ENCODE data around the gene GSTK1.
"Not testable (repeated sequence)": the region's sequence is repeated elsewhere in the genome, so short reads cannot be mapped to it uniquely, and the experiment has no call there.

The GSTK1 gene

GRCh38 chr7:143271240-143271639, 8.0 kb downstream of the GSTK1 start:
- DNase-seq (ENCODE audit: low read depth): no peak

GRCh38 chr7:143272871-143273270, 9.6 kb downstream of the GSTK1 start:
- DNase-seq (ENCODE audit: low read depth): no peak

- no peak for DNase-seq (ENCODE audit: low read depth)
Observed at GRCh38 chr7:143279186-143280098, 16.2 kb downstream of the GSTK1 start.

- DNase-seq (ENCODE audit: low read depth): no peak
Observed at GRCh38 chr7:143280160-143280559, 16.9 kb downstream of the GSTK1 start.

- no peak for DNase-seq (ENCODE audit: low read depth)
Observed at GRCh38 chr7:143280566-143280965, 17.3 kb downstream of the GSTK1 start.

GRCh38 chr7:143281529-143281928, 18.3 kb downstream of the GSTK1 start:
- no peak for DNase-seq (ENCODE audit: low read depth)

GRCh38 chr7:143282124-143282523, 18.9 kb downstream of the GSTK1 start:
- no peak for DNase-seq (ENCODE audit: low read depth)

- DNase-seq (ENCODE audit: low read depth): no peak
Observed at GRCh38 chr7:143283381-143283780, 20.1 kb downstream of the GSTK1 start.

GRCh38 chr7:143284591-143285469, 21.6 kb downstream of the GSTK1 start, which contains the start of gene TMEM139:
Gene TMEM139 (plus strand): TSS chr7:143284958. CDS start chr7:143285958, 1,000 bp downstream.
- no peak for DNase-seq (ENCODE audit: low read depth)

- no peak for DNase-seq (ENCODE audit: low read depth)
Observed at GRCh38 chr7:143285470-143285778, 22.2 kb downstream of the GSTK1 start.

- no peak for DNase-seq (ENCODE audit: low read depth)
Observed at GRCh38 chr7:143285806-143286521, 22.7 kb downstream of the GSTK1 start.

GRCh38 chr7:143286522-143286890, 23.3 kb downstream of the GSTK1 start:
- no peak for DNase-seq (ENCODE audit: low read depth)

GRCh38 chr7:143287339-143287934, 24.2 kb downstream of the GSTK1 start:
- DNase-seq (ENCODE audit: low read depth): no peak

GRCh38 chr7:143287935-143288826, 24.9 kb downstream of the GSTK1 start, which contains the start of gene CASP2:
Gene CASP2 (plus strand): TSS chr7:143288351. CDS start chr7:143288456, 105 bp downstream.
- DNase-seq (ENCODE audit: low read depth): peak; percentile 99

GRCh38 chr7:143288836-143289235, 25.6 kb downstream of the GSTK1 start:
- no peak for DNase-seq (ENCODE audit: low read depth)

- no peak for DNase-seq (ENCODE audit: low read depth)
Observed at GRCh38 chr7:143289421-143289820, 26.2 kb downstream of the GSTK1 start.

- DNase-seq (ENCODE audit: low read depth): not testable (repeated sequence)
Observed at GRCh38 chr7:143289888-143290287, 26.6 kb downstream of the GSTK1 start.

GRCh38 chr7:143290293-143290692, 27.1 kb downstream of the GSTK1 start:
- DNase-seq (ENCODE audit: low read depth): no peak

- DNase-seq (ENCODE audit: low read depth): no peak
Observed at GRCh38 chr7:143292876-143293275, 29.6 kb downstream of the GSTK1 start.

- DNase-seq (ENCODE audit: low read depth): no peak
Observed at GRCh38 chr7:143295870-143296269, 32.6 kb downstream of the GSTK1 start.

GRCh38 chr7:143296686-143297085, 33.4 kb downstream of the GSTK1 start:
- no peak for DNase-seq (ENCODE audit: low read depth)
